Right lobe of liver (tissue), 6 donors: Measurements from ENCODE around the gene SALL1. TPM values are rescaled to one million over a fixed set of nuclear protein-coding genes. Genes with fewer than 3 reads are reported as not detected.

ENCODE experiments used
- ATAC-seq, 4 donors: fragments of 200-7000 bp; cut with Tn5 transposase; one replicate each; pipeline ENCODE4 v1.9.1; 2020; ENCODE audit warnings: mild to moderate bottlenecking in 4 of 4, moderate library complexity in 4 of 4
- DNase-seq, 3 donors: peaks; one replicate each; pipeline ENCODE4 v3.0.0-alpha.2; 2020
- H3K27ac ChIP-seq, 3 donors: fragments of 200-600 bp; one replicate each; pipeline ENCODE4 v1.8.0; 2022
- H3K27me3 ChIP-seq, 2 donors: fragments of 200-600 bp; one replicate each; pipeline ENCODE4 v1.8.0; 2022
- H3K36me3 ChIP-seq, 4 donors: fragments of 200-600 bp; sonication (generic) in 1 of 4; one replicate each; pipeline versions ENCODE4 v1.5.1 to v1.8.0; 2017 to 2022; ENCODE audit warnings: control low read depth in 1 of 4
- H3K4me1 ChIP-seq, 4 donors: fragments of 200-600 bp; sonication (generic) in 1 of 4; one replicate each; pipeline versions ENCODE4 v1.5.1 to v1.8.0; 2017 to 2022; ENCODE audit warnings: control low read depth in 1 of 4
- H3K4me3 ChIP-seq, 3 donors: fragments of 200-600 bp; one replicate each; pipeline ENCODE4 v1.8.0; 2022
- H3K9me3 ChIP-seq, 4 donors: fragments of 200-600 bp; sonication (generic) in 1 of 4; one replicate each; pipeline versions ENCODE4 v1.5.1 to v1.8.0; 2017 to 2022; ENCODE audit warnings: control low read depth in 1 of 4
- CTCF ChIP-seq, 4 donors: fragments of 200-600 bp in 3 of 4; fragments of 450-650 bp in 1 of 4; IDR thresholded peaks; one replicate each; pipeline versions ENCODE4 v1.5.1 to v1.8.0; 2016 to 2022; ENCODE audit warnings: antibody characterized with exemption in 4 of 4, mild to moderate bottlenecking in 2 of 4
- POLR2A ChIP-seq: fragments of 450-650 bp; IDR thresholded peaks from one replicate; pipeline ENCODE4 v1.6.1; 2017; ENCODE audit warnings: antibody characterized with exemption, mild to moderate bottlenecking
- WGBS: methylation state at CpG from one replicate; pipeline ENCODE4 v1.1.6; 2018; ENCODE audit warnings: low coverage, low lambda C conversion rate; ENCODE audit not compliant: insufficient coverage; ENCODE audit errors: missing lambda C conversion rate; 5-methylcytosine and 5-hydroxymethylcytosine counted together
- intact Hi-C, 2 donors: fragments of 100-400 bp; cut with DNase I; formaldehyde crosslinking; loops; one replicate each; pipeline versions ENCODE4 v1.11.2 to v1.14.1; 2022
- total RNA-seq, 6 experiments: library from RNA; depleted of rRNA in 2 of 6; stranded (reverse); fragments of >200 nt in 2 of 6; fragmentation: NEBNext Ultra II Directional in 3 of 6; extraction: Animal tissue kit (Norgen Biotek cat#: 25700) in 3 of 6; gene quantifications; one replicate each; pipeline versions ENCODE4 v1.1.0 to v1.2.4, GENCODE V29; 2016 to 2023
- donor health status: DM: no; HTN: yes; CAD: no.
- donor health status: DM: no; HTN: no; CAD: no.
- donor health status: DM: no; HTN: no; CAD: no.
- donor health status: DM: no; HTN: yes; CAD: no.
- donor health status: DM: no; HTN: yes; CAD: no.

Gene SALL1
- total RNA-seq, 6 experiments from 2014 or later = 22.9 to 30.1 (median 26.4) TPM

- no peak overlapping the region for H3K27ac ChIP-seq
- DNase-seq (no peak), ATAC-seq (no peak)
- no peak overlapping the region for H3K4me3 ChIP-seq
- H3K27me3 ChIP-seq = no peaks in the 10 kb centered on the region
- H3K36me3 ChIP-seq = no peaks in the 10 kb centered on the region
- intact Hi-C loops = no loop called here
- H3K9me3 ChIP-seq = no peaks in the 10 kb centered on the region
- no peaks in the 10 kb centered on the region for H3K4me1 ChIP-seq
- TF ChIP-seq POLR2A = no peak
- no peak for TF ChIP-seq CTCF (IDR thresholded peaks at IDR 0.05)
- 89% methylated on average over 3 of the region's 3 CpGs for WGBS
Observed at GRCh38 chr16:51166091-51166490, 15.0 kb upstream of the SALL1 start.

GRCh38 chr16:51165043-51165442 is 14.0 kb upstream of the SALL1 start:
- intact Hi-C loops = no loop called here
- Histone ChIP-seq H3K4me1 (no peaks in the 10 kb centered on the region), H3K4me3 (no peak overlapping the region), H3K27ac (no peak overlapping the region), H3K27me3 (no peaks in the 10 kb centered on the region), H3K9me3 (no peaks in the 10 kb centered on the region), H3K36me3 (no peaks in the 10 kb centered on the region)
- TF ChIP-seq CTCF (IDR thresholded peaks at IDR 0.05) = no peak
- no peak for TF ChIP-seq POLR2A
- DNase-seq (no peak), ATAC-seq (no peak)
- WGBS = 88% methylated on average over 1 of the region's 1 CpG

GRCh38 chr16:51164574-51164973 is 13.5 kb upstream of the SALL1 start:
- Histone ChIP-seq H3K36me3 (no peaks in the 10 kb centered on the region), H3K4me3 (no peak overlapping the region), H3K4me1 (no peaks in the 10 kb centered on the region), H3K27ac (no peak overlapping the region), H3K27me3 (no peaks in the 10 kb centered on the region), H3K9me3 (no peaks in the 10 kb centered on the region)
- no peak for TF ChIP-seq POLR2A
- no peak for TF ChIP-seq CTCF (IDR thresholded peaks at IDR 0.05)
- intact Hi-C loops = no loop called here
- ATAC-seq (no peak), DNase-seq (no peak)
- 78% methylated on average over 2 of the region's 2 CpGs for WGBS

- 68% methylated on average over 4 of the region's 6 CpGs for WGBS
- Histone ChIP-seq H3K36me3 (no peaks in the 10 kb centered on the region), H3K27me3 (no peaks in the 10 kb centered on the region), H3K27ac (no peak overlapping the region), H3K4me1 (peaks cover 0 to 3% (median 0%) of the 10 kb centered on the region in 4 donors), H3K9me3 (no peaks in the 10 kb centered on the region), H3K4me3 (no peak overlapping the region)
- intact Hi-C loops = no loop called here
- no peak for TF ChIP-seq POLR2A
- TF ChIP-seq CTCF (IDR thresholded peaks at IDR 0.05) = no peak
- ATAC-seq = no peak
- no peak for DNase-seq
Observed at GRCh38 chr16:51163894-51164566, 13.0 kb upstream of the SALL1 start.
